ENCODE results near the gene ADGRG6. TPM values are rescaled to one million over a fixed set of nuclear protein-coding genes. Genes with fewer than 3 reads are reported as not detected.

The ADGRG6 gene
- polyA plus RNA-seq, 1 of the 3 experiments (the other 2 are of a cell fraction), result 61.5 TPM

- TF ChIP-seq CHD2 (IDR thresholded peaks at IDR 0.05; ENCODE audit: low read length, partially characterized antibody) (no peak), YY1 (IDR thresholded peaks at IDR 0.05; ENCODE audit: low read depth) (no peak), EP300 (IDR thresholded peaks at IDR 0.05; ENCODE audit: borderline replicate concordance in 1 of 2, low read depth in 1 of 2, low read length in 1 of 2) (peak; percentile 14 to 53; a peak in 2 of 4 replicates), MXI1 (IDR thresholded peaks at IDR 0.05; ENCODE audit: low read depth, low read length) (no peak), GATA2 (CRISPR knock-in tag; IDR thresholded peaks at IDR 0.05) (no peak), TCF12 (IDR thresholded peaks at IDR 0.05) (peak; percentile 54), MEF2A (IDR thresholded peaks at IDR 0.05; ENCODE audit: borderline replicate concordance, low read depth) (no peak), ELF1 (IDR thresholded peaks at IDR 0.05) (no peak), ZBTB33 (IDR thresholded peaks at IDR 0.05; ENCODE audit: borderline replicate concordance, low read depth) (0 out of 2 replicates have a peak, but pooled peaks have one; percentile 16), RAD21 (IDR thresholded peaks at IDR 0.05; ENCODE audit: low read length) (no peak), FOXM1 (IDR thresholded peaks at IDR 0.05; ENCODE audit: low read depth) (no peak), CTCF (IDR thresholded peaks at IDR 0.05) (no peak), SMC3 (IDR thresholded peaks at IDR 0.05; ENCODE audit: low read depth, low read length) (no peak), RCOR1 (IDR thresholded peaks at IDR 0.05; ENCODE audit: low read length) (no peak), EZH2phosphoT487 (IDR thresholded peaks at IDR 0.05; ENCODE audit: borderline replicate concordance, low read depth) (no peak), RXRA (IDR thresholded peaks at IDR 0.05; ENCODE audit: borderline replicate concordance, low read depth) (no peak), FOXJ3 (CRISPR knock-in tag; IDR thresholded peaks at IDR 0.05) (no peak), NRF1 (IDR thresholded peaks at IDR 0.05; ENCODE audit: low read depth, low read length) (no peak), SIN3A (IDR thresholded peaks at IDR 0.05; ENCODE audit: borderline replicate concordance, low read depth, low read length) (no peak)
Measured at GRCh38 chr6:142279350-142280180, 22.2 kb upstream of the ADGRG6 start (continued).
